GM18867 (cell line): Measurements from ENCODE around the gene ARHGEF17.

Experiments
- ATAC-seq: cut with Tn5 transposase; IDR thresholded peaks from one replicate; pipeline ENCODE4 v1.9.1; 2021; ENCODE audit warnings: mild to moderate bottlenecking, moderate library complexity; ENCODE audit not compliant: unreplicated experiment

Gene ARHGEF17

DNA sequence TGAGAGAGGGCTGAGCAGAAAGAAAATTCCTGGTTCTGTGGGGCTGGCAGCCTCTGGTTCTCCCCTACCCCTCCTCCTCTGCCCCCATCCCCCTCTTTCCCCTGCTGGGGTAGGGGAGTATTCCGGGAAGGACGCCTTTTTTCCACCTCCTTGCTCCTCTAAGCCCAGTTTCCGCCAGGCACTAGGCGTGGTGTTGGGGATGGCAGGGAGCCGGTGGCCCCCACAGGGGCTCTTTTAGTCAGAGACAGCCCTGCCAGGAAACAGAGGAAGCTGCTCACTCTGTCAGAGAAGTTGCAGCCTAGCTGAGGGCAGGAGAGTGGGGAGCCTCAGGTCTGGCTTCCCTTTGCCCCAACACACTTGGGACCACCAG, 15.6 kb upstream of the ARHGEF17 start:
- ATAC-seq = no peak

DNA sequence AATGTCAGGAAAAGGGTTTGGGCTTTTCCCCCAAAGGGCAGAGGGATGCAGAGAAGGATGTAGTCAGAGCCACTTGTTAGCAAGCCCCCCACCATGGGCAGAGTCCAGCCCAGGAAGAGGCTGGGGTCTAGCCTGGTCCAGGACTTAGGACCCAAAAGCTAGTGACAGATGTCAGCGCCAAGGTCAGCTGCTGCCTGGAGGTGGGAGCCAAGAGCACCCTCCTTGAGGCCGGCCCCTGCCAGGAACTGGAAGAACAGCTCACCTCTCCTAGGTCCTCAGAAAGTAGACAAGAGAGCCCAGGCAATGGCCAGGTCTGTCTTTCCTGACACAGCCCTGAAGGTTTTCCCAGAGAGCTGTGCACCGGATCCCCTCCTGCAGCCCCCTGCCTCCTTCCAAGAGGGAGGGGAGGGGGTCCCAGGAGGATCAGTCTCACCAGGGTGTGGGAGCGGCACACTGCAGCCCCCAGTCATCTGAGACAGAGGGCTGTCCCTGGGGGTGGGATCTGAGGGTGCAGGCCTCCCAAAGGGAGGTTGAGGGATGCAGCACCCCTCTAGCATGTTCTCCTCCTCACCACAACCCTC, 14.6 kb upstream of the ARHGEF17 start:
- ATAC-seq = no peak

DNA sequence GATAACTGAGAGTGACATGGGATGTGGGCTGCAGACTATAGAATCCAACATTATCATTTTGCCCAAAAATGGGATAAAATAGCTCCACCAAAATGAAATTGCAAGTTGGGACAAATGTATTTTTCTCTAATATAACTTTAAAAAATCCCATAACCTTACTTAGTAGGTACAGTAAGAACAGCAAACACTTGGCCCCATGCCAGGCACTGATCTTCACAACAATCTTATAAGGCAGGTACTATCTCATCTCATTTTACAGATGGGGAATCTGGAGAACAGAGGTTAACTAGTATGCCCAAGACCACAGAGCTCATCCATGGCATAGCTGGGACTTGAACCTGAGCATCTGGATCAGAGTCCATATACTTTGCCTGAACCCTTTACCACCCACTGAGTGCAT, 13.5 kb upstream of the ARHGEF17 start:
- ATAC-seq = no peak

DNA sequence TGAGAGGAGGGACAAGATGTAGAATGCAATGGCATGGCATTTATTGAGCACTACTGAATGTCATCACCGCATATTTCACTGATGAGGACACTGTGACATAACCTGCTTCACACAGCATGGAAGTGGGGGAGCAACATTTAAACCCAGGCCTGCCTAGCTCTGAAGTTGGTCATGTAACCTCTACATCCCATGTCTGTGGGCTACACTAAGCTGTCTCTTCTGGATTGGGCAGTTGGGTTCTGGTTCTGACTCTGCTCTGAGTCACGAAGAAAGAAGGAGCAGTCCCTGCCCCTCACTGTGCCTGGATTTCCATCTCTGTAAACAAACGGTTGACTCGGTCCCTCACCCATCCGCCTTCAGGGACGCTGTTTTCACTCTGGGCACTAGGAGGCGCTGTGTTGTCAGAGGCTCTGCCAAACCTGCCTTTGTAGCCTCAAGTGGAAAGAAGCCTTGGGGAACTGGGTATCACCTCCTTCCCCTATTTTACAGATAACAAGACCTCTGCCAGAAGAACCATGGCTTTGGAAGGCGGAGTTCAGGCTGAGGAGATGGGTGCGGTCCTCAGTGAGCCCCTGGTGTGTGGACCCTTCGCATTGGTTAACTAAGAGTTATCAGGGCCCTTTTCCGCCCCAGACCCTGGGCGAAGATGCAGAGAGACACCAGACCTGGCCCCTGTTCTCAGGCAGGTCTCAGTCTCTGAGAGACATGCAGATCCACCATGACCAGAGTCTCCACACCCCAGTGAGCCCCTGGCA, 12.7 kb upstream of the ARHGEF17 start:
- no peak for ATAC-seq

DNA sequence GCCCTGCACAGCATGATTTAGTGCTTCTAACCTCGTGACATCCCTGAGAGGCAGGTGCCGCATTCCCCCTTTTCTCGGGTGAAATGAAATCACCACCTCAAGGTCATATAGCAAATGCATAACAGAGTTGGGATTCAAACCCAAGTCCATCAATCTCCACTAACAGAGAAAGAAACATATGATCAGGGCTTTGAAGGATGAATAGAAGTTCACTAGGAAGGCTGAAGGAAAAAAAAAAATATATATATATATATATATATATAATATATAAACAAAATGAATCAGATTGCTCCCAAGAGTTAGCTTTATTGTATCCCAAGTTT, 12.1 kb upstream of the ARHGEF17 start:
- no peak for ATAC-seq

DNA sequence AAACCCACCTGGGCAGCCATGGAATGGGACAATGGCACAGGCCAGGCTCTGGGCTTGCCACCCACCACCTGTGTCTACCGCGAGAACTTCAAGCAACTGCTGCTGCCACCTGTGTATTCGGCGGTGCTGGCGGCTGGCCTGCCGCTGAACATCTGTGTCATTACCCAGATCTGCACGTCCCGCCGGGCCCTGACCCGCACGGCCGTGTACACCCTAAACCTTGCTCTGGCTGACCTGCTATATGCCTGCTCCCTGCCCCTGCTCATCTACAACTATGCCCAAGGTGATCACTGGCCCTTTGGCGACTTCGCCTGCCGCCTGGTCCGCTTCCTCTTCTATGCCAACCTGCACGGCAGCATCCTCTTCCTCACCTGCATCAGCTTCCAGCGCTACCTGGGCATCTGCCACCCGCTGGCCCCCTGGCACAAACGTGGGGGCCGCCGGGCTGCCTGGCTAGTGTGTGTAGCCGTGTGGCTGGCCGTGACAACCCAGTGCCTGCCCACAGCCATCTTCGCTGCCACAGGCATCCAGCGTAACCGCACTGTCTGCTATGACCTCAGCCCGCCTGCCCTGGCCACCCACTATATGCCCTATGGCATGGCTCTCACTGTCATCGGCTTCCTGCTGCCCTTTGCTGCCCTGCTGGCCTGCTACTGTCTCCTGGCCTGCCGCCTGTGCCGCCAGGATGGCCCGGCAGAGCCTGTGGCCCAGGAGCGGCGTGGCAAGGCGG, 11.4 kb upstream of the ARHGEF17 start:
- no peak for ATAC-seq

DNA sequence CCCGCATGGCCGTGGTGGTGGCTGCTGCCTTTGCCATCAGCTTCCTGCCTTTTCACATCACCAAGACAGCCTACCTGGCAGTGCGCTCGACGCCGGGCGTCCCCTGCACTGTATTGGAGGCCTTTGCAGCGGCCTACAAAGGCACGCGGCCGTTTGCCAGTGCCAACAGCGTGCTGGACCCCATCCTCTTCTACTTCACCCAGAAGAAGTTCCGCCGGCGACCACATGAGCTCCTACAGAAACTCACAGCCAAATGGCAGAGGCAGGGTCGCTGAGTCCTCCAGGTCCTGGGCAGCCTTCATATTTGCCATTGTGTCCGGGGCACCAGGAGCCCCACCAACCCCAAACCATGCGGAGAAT, 10.9 kb upstream of the ARHGEF17 start:
- no peak for ATAC-seq

DNA sequence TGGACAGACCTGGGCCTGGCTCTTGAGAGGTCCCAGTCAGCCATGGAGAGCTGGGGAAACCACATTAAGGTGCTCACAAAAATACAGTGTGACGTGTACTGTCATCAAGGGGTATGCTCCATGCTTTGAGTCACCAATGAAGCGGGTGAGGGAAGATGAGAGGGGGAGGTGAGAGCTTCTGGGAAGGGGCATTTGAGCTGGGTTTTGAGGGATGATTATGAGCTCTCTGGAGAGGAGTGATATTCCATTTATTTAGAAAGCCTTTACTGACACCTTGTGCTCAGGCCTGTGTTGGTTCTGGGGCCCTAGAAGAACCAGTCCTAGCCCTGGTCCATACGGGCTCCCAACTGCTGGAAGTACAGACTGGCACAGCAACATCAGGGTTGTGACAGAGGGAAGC, 10.4 kb upstream of the ARHGEF17 start:
- ATAC-seq = no peak

DNA sequence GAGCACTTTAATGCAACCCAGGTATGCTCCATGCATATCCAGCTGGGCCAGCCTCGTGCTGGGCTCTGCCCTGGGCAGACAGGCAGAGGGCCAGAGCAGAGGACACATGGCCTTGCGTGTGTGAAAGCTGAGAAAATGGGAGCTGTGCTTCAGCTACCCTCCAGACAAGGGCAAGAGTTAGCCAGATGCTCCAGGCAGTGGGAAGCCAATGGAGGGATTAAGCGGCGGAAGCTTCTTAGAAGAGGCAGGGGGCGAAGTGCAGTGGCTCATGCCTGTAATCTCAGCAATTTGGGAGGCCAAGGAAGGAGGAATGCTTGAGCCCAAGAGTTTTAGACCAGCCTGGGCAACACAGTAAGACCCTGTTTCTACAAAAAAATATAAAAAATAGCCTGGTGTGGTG, 9.8 kb upstream of the ARHGEF17 start:
- ATAC-seq = no peak

DNA sequence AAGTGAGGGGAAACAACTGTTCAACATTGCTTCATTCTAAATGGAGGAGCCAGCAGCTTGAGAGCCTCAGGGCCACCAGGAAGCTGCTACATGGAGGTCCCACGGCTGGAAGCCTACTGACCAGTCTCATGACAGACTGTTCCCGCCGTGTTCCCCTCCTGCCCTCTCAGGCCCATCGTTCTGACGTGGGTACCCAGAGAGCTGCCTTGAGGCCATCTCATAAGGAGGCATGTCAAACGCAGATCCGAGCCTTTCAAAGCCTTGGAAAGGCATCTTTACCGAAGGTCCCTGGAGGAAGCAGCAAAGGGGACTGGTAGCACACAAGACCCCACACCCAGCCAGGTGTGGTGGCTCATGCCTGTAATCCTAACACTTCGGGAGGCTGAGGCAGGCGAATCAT, 8.3 kb upstream of the ARHGEF17 start:
- no peak for ATAC-seq

DNA sequence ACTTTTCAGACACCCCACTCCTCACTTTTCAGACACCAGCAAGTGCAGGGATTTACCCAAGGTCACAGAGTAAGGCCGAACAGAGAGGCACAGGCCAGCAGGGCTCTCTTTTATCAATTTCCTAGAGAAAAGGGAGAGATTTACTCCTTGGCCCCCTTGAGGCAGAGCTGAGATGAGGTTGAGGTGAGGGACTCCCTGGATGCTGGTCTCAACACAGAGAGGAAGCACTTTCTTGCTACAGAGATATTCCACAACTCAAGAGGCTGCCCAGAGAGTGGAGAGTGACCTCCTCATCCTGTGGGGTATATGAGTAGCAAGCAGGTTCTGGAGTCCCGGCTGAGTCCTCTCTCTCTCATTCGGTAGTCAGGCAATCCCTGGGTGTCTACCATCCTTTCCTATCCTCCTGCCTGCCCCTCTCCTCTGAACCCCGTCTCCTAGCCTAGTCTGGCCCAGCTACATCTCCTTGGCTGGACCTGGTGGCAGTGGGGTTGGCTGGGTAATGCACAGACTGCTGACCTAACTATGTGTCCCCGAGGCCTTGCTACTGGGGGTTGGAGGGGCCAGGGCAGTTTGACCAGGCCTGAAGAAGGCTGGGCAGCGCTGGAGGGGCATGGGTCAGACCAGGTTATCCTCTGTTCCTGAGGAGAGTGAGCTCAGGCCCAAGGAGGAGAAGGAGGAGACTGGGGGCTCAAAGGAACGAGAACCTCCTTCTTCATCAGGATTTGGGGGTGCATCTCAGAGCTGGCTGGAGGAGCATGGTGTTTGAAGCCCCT, 1.8 kb upstream of the ARHGEF17 start:
- ATAC-seq = no peak

DNA sequence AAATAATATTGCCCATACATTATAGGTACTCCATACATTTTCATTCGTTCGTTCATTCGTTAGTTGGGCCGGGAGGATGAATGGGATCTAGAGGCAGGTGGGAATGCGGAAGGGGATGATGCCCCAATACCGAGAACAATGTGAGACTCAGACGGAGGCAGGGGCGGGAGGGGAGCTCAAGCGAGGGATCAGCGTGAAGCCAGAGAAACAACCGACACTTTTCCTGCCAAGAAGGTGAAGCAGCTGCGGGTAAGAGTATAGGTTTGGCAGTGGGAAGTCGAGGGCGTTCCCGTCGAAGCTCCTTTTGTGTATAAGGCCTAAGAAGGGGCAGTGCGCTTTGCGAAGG, 1.1 kb upstream of the ARHGEF17 start:
- ATAC-seq = no peak

DNA sequence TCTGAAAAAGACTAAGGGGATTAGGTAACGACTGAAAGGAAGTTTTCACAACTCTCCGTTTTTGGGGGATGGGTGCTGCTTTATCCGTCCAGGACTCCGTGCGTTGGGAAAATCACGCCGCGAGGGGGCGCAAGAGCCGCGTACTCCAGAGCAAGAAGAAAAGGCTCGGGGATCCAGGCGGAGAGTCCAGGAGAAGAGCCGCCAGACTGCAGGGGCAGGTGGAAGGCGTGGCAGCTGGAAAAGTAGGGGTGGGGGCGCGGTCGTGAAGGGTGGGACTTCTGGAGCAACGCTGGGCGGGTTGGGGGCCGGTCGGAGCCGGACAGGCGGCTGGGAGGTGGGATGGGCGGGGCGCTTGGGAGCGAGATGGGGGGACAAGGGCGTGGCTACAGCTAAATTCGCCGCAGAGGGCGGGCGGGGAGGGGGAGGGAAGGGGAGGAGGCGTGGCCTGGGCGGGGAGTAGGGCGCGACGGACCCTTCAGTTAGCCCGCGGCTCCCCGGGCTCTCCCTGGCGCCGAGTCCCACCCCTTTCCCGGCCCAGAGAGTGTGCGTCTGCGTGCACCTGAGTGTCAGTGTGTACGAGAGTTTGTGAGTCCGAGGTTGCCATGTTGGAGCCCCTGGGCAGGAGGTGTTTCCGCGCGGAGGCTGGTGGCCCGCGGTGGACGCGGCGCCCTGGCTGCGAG, 613 bp upstream of the ARHGEF17 start:
- ATAC-seq = peak; percentile 51

DNA sequence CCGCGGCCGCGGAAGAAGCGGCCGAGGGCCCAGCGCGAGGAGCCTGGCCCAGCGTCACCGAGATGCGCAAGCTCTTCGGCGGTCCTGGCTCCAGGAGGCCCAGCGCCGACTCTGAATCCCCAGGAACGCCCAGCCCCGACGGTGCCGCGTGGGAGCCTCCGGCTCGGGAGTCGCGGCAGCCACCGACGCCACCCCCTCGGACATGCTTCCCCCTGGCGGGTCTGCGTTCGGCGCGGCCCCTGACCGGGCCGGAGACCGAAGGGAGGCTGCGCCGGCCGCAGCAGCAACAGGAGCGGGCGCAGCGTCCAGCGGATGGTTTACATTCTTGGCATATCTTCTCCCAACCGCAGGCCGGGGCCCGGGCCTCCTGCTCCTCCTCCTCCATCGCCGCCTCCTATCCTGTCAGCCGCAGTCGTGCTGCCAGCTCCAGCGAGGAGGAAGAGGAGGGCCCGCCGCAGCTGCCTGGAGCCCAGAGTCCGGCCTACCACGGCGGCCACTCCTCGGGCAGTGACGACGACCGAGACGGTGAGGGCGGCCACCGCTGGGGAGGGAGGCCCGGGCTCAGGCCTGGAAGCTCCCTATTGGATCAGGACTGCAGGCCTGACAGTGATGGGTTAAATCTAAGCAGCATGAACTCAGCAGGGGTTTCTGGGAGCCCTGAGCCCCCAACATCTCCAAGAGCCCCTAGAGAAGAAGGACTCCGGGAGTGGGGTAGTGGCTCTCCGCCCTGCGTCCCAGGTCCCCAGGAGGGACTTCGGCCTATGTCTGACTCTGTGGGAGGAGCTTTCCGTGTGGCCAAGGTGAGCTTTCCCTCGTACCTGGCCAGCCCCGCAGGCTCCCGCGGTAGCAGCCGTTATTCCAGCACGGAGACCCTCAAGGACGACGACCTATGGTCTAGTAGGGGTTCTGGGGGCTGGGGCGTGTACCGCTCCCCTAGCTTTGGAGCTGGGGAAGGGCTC, 1.2 kb downstream of the ARHGEF17 start:
- ATAC-seq = no peak

DNA sequence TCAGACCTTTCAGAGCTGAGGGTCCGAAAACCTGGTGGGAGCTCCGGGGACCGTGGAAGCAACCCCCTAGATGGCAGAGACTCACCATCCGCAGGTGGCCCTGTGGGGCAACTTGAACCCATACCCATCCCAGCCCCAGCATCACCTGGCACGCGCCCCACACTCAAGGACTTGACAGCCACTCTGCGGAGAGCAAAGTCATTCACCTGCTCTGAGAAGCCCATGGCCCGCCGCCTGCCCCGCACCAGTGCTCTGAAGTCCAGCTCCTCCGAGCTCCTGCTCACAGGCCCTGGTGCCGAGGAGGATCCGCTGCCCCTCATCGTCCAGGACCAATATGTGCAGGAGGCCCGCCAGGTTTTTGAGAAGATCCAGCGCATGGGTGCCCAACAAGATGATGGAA, 2.0 kb downstream of the ARHGEF17 start:
- ATAC-seq = no peak

DNA sequence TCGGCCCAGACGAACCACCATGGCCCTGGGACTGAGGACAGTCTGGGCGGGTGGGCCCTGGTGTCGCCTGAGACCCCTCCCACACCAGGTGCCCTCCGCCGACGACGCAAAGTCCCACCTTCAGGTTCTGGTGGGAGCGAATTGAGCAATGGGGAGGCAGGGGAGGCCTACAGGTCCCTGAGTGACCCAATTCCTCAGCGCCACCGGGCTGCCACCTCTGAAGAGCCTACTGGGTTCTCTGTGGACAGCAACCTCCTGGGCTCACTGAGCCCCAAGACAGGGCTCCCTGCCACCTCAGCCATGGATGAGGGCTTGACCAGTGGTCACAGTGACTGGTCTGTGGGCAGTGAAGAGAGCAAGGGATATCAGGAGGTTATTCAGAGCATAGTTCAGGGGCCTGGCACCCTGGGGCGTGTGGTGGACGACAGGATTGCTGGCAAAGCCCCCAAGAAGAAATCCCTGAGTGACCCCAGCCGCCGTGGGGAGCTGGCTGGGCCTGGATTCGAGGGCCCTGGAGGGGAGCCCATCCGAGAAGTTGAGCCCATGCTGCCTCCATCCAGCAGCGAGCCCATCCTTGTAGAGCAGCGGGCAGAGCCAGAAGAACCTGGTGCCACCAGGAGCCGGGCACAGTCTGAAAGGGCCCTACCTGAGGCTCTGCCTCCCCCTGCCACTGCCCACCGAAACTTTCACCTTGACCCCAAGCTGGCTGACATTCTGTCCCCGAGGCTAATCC, 2.8 kb downstream of the ARHGEF17 start:
- ATAC-seq = no peak

DNA sequence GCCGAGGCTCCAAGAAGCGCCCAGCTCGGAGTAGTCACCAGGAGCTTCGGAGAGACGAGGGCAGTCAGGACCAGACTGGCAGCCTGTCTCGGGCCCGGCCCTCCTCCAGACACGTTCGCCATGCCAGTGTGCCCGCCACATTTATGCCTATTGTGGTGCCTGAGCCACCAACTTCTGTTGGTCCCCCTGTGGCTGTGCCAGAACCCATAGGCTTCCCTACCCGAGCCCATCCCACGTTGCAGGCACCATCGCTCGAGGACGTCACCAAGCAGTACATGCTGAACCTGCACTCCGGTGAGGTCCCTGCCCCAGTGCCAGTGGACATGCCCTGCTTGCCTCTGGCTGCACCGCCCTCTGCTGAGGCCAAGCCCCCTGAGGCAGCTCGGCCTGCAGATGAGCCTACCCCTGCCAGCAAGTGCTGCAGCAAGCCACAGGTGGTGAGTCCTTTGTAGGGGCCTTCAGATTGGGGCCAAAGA, 3.4 kb downstream of the ARHGEF17 start:
- no peak for ATAC-seq

DNA sequence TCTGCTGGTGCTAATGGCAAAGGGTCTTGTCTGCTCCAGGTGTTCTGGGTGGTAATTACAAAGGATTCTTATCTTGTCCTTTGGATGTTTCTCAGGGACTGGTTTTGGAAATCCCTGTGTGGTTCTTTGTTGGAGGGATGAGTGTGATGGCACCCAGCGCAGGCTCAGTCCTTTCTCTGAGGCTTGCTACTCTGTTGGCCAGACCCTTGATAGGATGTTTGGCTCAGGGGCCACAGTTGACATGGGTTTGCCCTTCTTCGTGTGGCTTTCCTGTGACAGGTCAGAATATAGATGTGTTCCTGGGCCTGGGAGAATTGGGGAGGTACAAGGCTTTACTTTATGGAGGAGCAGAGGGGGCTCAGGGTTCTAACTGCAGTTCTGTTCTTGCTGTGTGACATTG, 4.0 kb downstream of the ARHGEF17 start:
- no peak for ATAC-seq

DNA sequence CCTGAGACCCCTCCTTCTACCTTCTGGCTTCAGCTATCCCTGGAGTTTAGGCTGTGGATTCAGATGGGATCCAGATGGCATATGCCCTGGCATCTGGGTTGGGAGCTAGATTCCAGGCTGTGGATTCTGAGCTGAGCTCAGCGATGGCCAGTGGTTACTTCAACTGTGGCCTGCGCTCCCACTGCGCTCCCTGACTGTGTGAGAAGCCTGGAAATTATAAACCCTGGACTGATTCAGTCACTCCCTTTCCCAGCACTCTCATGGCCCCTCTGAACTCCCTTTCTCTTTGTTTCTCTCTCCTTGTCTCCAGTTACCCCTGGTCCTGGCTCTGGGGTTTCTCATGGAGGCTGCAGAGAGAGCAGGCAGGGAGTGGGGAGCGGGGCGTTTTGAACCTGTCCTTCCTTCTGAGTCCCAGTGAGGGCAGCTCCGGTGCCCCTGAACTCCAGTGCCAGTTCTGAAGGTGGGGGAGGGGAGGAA, 4.8 kb downstream of the ARHGEF17 start:
- ATAC-seq = no peak
